HepG2 (cell line): ENCODE data around the gene IPMK. TPM values are rescaled to one million over a fixed set of nuclear protein-coding genes. Genes with fewer than 3 reads are reported as not detected.
A peak's percentile ranks its signal among the peaks of the same experiment; 100 is the strongest.

ENCODE experiments used
- ATAC-seq: fragments of 200-7000 bp; cut with Tn5 transposase; 3 replicates; pipeline ENCODE4 v1.9.1; 2020; ENCODE audit warnings: mild to moderate bottlenecking, moderate library complexity
- BruUV-seq: library from RNA; stranded (reverse); fragments of 400-500 nt; replicated peaks from 2 replicates; lab custom pipeline; 2021; lab: Mats Ljungman, UMichigan
- CTCF ChIA-PET: fragments of 300-600 bp; formaldehyde crosslinking; extraction: SDS; loops from one replicate; lab custom pipeline; 2021; ENCODE audit warnings: low total read pairs, inconsistent platforms, low intra/inter-chr PET ratio; lab: Yijun Ruan, JAX
- POLR2A ChIA-PET: fragments of 350-600 bp; sonication (Branson Sonifier 250); formaldehyde crosslinking; loops from one replicate; lab custom pipeline; 2020; ENCODE audit warnings: antibody characterized with exemption, inconsistent platforms; lab: Yijun Ruan, JAX
- DNase-seq: peaks from one replicate; pipeline ENCODE4 v3.0.0-alpha.2; 2015; ENCODE audit warnings: low spot score
- FAIRE-seq: peaks from 3 replicates; lab custom pipeline; 2011; peaks lifted over from hg19 to GRCh38; lab: Jason Lieb, UNC
- H2AFZ ChIP-seq: one replicate; pipeline ENCODE4 v1.6.1; 2011; ENCODE audit warnings: low read length, inconsistent platforms
- H3K27ac ChIP-seq: fragments of 300-600 bp; 3 replicates; pipeline ENCODE4 v1.8.0; 2011; ENCODE audit warnings: mixed run types, mild to moderate bottlenecking, mixed read lengths, low read length, inconsistent platforms; ENCODE audit not compliant: insufficient read depth; ENCODE audit errors: extremely low read length
- H3K27me3 ChIP-seq, 2 experiments: fragments of 200-600 bp in 1 of 2; 2 replicates in 1 of 2; 3 replicates in 1 of 2; pipeline versions ENCODE4 v1.6.0 to v1.8.0; 2011; ENCODE audit warnings: low read length in 2 of 2, mild to moderate bottlenecking in 2 of 2, moderate library complexity in 2 of 2, inconsistent platforms in 1 of 2; ENCODE audit not compliant: insufficient read depth in 2 of 2, control insufficient read depth in 1 of 2
- H3K36me3 ChIP-seq, 2 experiments: fragments of 200-600 bp in 1 of 2; replicated peaks in 1 of 2; 2 replicates in 1 of 2; 3 replicates in 1 of 2; pipeline versions ENCODE4 v1.5.1 to v1.8.0; 2011; ENCODE audit warnings: low read length in 2 of 2, inconsistent platforms in 1 of 2; ENCODE audit not compliant: insufficient read depth in 2 of 2, control insufficient read depth in 1 of 2
- H3K4me1 ChIP-seq: 2 replicates; pipeline ENCODE4 v1.5.1; 2012; ENCODE audit warnings: low read length, inconsistent platforms; ENCODE audit not compliant: insufficient read depth
- H3K4me2 ChIP-seq: 2 replicates; pipeline ENCODE4 v1.6.0; 2011; ENCODE audit warnings: low read depth, low read length, inconsistent platforms
- H3K4me3 ChIP-seq, 3 experiments: fragments of 200-600 bp in 1 of 3; sonication (generic), shearing (Covaris generic) in 1 of 3; replicated peaks in 1 of 3; 2 replicates each; pipeline ENCODE4 v1.5.1; 2011 to 2016; ENCODE audit warnings: low read length in 3 of 3, inconsistent platforms in 2 of 3, low read depth in 2 of 3, mild to moderate bottlenecking in 2 of 3, control low read depth in 1 of 3, mixed read lengths in 1 of 3; ENCODE audit not compliant: insufficient read depth in 1 of 3
- H3K79me2 ChIP-seq: one replicate; pipeline ENCODE4 v1.6.1; 2011; ENCODE audit warnings: low read length, inconsistent platforms; ENCODE audit not compliant: insufficient read depth
- H3K9ac ChIP-seq: 2 replicates; pipeline ENCODE4 v1.6.0; 2011; ENCODE audit warnings: mild to moderate bottlenecking, low read depth, low read length, inconsistent platforms; ENCODE audit not compliant: insufficient read depth
- H3K9me3 ChIP-seq: 2 replicates; pipeline ENCODE4 v1.5.1; 2012; ENCODE audit warnings: mild to moderate bottlenecking, low read length
- H4K20me1 ChIP-seq: 2 replicates; pipeline ENCODE4 v1.6.0; 2011; ENCODE audit warnings: inconsistent platforms, mild to moderate bottlenecking, low read length, moderate library complexity; ENCODE audit not compliant: insufficient read depth
- CREB1 ChIP-seq, 2 experiments: fragments of 450-650 bp in 1 of 2; IDR thresholded peaks; 2 replicates each; pipeline ENCODE4 v1.6.1; 2016 to 2017; ENCODE audit warnings: control low read depth in 1 of 2, mild to moderate bottlenecking in 1 of 2, missing compliant biosample characterization in 1 of 2, missing genetic modification characterization in 1 of 2
- HIVEP1 ChIP-seq: sonication (generic); formaldehyde crosslinking; IDR thresholded peaks from 2 replicates; pipeline ENCODE4 v1.4.0; 2020; ENCODE audit warnings: mild to moderate bottlenecking, missing genetic modification reagents
- KDM5A ChIP-seq: fragments of 200-600 bp; sonication (generic); IDR thresholded peaks from 2 replicates; pipeline ENCODE4 v1.7.0; 2018; ENCODE audit warnings: antibody characterized with exemption, mild to moderate bottlenecking, low read length, borderline replicate concordance
- NFIC ChIP-seq: IDR thresholded peaks from 2 replicates; pipeline ENCODE4 v1.6.1; 2012; ENCODE audit warnings: mild to moderate bottlenecking, low read length, inconsistent platforms
- RAD21 ChIP-seq: fragments of 450-650 bp; formaldehyde crosslinking; IDR thresholded peaks from 2 replicates; pipeline ENCODE4 v1.5.0; 2020; ENCODE audit warnings: mild to moderate bottlenecking
- SMAD3 ChIP-seq: sonication (generic); formaldehyde crosslinking; IDR thresholded peaks from 2 replicates; pipeline ENCODE4 v1.4.0; 2020; ENCODE audit warnings: missing genetic modification reagents
- TSC22D2 ChIP-seq: sonication (generic); formaldehyde crosslinking; IDR thresholded peaks from 2 replicates; pipeline ENCODE4 v1.5.1; 2020; ENCODE audit warnings: missing genetic modification reagents, mild to moderate bottlenecking, borderline replicate concordance
- ZMAT3 ChIP-seq: sonication (generic); formaldehyde crosslinking; conservative IDR thresholded peaks from 2 replicates; pipeline ENCODE4 v1.7.0; 2021; ENCODE audit warnings: missing genetic modification reagents
- ZNF121 ChIP-seq: sonication (generic); formaldehyde crosslinking; IDR thresholded peaks from 2 replicates; pipeline ENCODE4 v1.5.0; 2020; ENCODE audit warnings: mild to moderate bottlenecking, missing genetic modification reagents
- ZNF136 ChIP-seq: sonication (generic); formaldehyde crosslinking; IDR thresholded peaks from 2 replicates; pipeline ENCODE4 v1.8.1; 2022; ENCODE audit warnings: low read depth, mild to moderate bottlenecking, moderate library complexity, missing genetic modification reagents
- ZNF333 ChIP-seq: sonication (generic); formaldehyde crosslinking; IDR thresholded peaks from 2 replicates; pipeline ENCODE4 v1.4.0; 2020; ENCODE audit warnings: mild to moderate bottlenecking, missing genetic modification reagents, borderline replicate concordance
- ZNF772 ChIP-seq: sonication (generic); formaldehyde crosslinking; IDR thresholded peaks from 2 replicates; pipeline ENCODE4 v1.5.0; 2020; ENCODE audit warnings: mild to moderate bottlenecking, missing genetic modification reagents
- WGBS: methylation state at CpG from one replicate; pipeline ENCODE4 v1.1.6; 2017; ENCODE audit warnings: low lambda C conversion rate; 5-methylcytosine and 5-hydroxymethylcytosine counted together
- in situ Hi-C: cut with HindIII; loops from 2 replicates; pipeline ENCODE4 v1.10.0; 2017; ENCODE audit warnings: low pct_unique_long_range_greater_than_20kb; ENCODE audit not compliant: extremely low pct_ligation_motif_present
- intact Hi-C: fragments of 100-400 bp; cut with micrococcal nuclease; formaldehyde crosslinking; loops from one replicate; pipeline ENCODE4 v1.10.0; 2022; ENCODE audit not compliant: unreplicated experiment
- polyA plus RNA-seq, 8 experiments: library from polyadenylated mRNA; depleted of rRNA in 3 of 8; stranded (reverse) in 7 of 8; unstranded in 1 of 8; fragments of >200 nt; fragmentation: Illumina TruSeq in 4 of 8; extraction: Trizol in 4 of 8; gene quantifications; 2 replicates each; pipeline versions ENCODE4 v1.2.1 to v1.2.3, GENCODE V29; 2011 to 2016; ENCODE audit warnings: low read depth in 4 of 8, missing spikeins in 1 of 8, mixed read lengths in 1 of 8; ENCODE audit not compliant: insufficient read depth in 1 of 8
- total RNA-seq, 5 experiments: library from RNA; depleted of rRNA; stranded (reverse); fragments of >200 nt; fragmentation: Illumina TruSeq; extraction: Trizol; gene quantifications; 2 replicates each; pipeline ENCODE4 v1.2.3, GENCODE V29; 2016; ENCODE audit warnings: low read depth in 1 of 5
- TF ChIP-seq, protein P1 (sequence below): sonication (generic); formaldehyde crosslinking; conservative IDR thresholded peaks from 2 replicates; pipeline ENCODE4 v1.5.0; 2020; ENCODE audit warnings: missing genetic modification reagents
- TF ChIP-seq, protein P2 (sequence below): sonication (generic); formaldehyde crosslinking; IDR thresholded peaks from 2 replicates; pipeline ENCODE4 v1.5.0; 2020; ENCODE audit warnings: mild to moderate bottlenecking, missing genetic modification reagents, moderate library complexity
- TF ChIP-seq, protein P3 (sequence below): IDR thresholded peaks from 2 replicates; pipeline ENCODE4 v1.4.0; 2020; ENCODE audit warnings: mild to moderate bottlenecking, missing genetic modification reagents

IPMK gene
- total and polyA plus RNA-seq, 2 of the 13 experiments (the other 11 are each of a cell fraction or from before 2014, with no cell fraction given) = 2.7 to 3.9 TPM

DNA sequence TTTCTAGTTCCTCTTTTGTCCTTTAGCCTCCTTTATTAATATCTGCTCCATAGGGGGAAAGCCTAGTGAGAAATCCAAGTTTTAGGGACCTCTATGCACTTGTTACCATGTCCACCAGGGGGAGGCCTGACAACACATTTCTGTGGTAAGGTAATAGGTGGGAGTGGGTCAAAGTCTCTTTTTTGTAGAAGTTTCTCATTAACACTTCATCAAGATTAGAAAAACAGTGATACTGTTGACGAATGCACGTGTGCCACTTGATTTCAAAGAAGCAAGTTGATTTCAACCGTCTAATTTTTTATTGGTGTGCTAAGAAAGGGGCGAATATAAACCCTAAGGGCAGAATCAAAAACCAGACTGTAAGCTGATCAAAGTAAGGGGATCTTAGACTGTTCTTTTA, 31.9 kb upstream of the IPMK start:
- BruUV-seq = no TSS peak
- FAIRE-seq = peak; percentile 90
- TF ChIP-seq ZNF772 (CRISPR knock-in tag) = no peak
- no peak for TF ChIP-seq ZMAT3
- TF ChIP-seq TSC22D2 (CRISPR knock-in tag) = peak; percentile 60; the same call in 1 of the 2 replicates
- TF ChIP-seq, protein P1, sequence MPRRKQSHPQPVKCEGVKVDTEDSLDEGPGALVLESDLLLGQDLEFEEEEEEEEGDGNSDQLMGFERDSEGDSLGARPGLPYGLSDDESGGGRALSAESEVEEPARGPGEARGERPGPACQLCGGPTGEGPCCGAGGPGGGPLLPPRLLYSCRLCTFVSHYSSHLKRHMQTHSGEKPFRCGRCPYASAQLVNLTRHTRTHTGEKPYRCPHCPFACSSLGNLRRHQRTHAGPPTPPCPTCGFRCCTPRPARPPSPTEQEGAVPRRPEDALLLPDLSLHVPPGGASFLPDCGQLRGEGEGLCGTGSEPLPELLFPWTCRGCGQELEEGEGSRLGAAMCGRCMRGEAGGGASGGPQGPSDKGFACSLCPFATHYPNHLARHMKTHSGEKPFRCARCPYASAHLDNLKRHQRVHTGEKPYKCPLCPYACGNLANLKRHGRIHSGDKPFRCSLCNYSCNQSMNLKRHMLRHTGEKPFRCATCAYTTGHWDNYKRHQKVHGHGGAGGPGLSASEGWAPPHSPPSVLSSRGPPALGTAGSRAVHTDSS (CRISPR knock-in tag) = no peak
- TF ChIP-seq, protein P2, sequence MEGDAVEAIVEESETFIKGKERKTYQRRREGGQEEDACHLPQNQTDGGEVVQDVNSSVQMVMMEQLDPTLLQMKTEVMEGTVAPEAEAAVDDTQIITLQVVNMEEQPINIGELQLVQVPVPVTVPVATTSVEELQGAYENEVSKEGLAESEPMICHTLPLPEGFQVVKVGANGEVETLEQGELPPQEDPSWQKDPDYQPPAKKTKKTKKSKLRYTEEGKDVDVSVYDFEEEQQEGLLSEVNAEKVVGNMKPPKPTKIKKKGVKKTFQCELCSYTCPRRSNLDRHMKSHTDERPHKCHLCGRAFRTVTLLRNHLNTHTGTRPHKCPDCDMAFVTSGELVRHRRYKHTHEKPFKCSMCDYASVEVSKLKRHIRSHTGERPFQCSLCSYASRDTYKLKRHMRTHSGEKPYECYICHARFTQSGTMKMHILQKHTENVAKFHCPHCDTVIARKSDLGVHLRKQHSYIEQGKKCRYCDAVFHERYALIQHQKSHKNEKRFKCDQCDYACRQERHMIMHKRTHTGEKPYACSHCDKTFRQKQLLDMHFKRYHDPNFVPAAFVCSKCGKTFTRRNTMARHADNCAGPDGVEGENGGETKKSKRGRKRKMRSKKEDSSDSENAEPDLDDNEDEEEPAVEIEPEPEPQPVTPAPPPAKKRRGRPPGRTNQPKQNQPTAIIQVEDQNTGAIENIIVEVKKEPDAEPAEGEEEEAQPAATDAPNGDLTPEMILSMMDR (CRISPR knock-in tag) = peak; percentile 87
- TF ChIP-seq NFIC = no peak
- TF ChIP-seq HIVEP1 (CRISPR knock-in tag) = no peak
- peak; percentile 70 for TF ChIP-seq RAD21 (CRISPR knock-in tag)
- TF ChIP-seq ZNF121 = no peak
- no peak for TF ChIP-seq ZNF333
- TF ChIP-seq, protein P3, sequence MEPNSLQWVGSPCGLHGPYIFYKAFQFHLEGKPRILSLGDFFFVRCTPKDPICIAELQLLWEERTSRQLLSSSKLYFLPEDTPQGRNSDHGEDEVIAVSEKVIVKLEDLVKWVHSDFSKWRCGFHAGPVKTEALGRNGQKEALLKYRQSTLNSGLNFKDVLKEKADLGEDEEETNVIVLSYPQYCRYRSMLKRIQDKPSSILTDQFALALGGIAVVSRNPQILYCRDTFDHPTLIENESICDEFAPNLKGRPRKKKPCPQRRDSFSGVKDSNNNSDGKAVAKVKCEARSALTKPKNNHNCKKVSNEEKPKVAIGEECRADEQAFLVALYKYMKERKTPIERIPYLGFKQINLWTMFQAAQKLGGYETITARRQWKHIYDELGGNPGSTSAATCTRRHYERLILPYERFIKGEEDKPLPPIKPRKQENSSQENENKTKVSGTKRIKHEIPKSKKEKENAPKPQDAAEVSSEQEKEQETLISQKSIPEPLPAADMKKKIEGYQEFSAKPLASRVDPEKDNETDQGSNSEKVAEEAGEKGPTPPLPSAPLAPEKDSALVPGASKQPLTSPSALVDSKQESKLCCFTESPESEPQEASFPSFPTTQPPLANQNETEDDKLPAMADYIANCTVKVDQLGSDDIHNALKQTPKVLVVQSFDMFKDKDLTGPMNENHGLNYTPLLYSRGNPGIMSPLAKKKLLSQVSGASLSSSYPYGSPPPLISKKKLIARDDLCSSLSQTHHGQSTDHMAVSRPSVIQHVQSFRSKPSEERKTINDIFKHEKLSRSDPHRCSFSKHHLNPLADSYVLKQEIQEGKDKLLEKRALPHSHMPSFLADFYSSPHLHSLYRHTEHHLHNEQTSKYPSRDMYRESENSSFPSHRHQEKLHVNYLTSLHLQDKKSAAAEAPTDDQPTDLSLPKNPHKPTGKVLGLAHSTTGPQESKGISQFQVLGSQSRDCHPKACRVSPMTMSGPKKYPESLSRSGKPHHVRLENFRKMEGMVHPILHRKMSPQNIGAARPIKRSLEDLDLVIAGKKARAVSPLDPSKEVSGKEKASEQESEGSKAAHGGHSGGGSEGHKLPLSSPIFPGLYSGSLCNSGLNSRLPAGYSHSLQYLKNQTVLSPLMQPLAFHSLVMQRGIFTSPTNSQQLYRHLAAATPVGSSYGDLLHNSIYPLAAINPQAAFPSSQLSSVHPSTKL = 0 out of 2 replicates have a peak, but pooled peaks have one; percentile 22
- TF ChIP-seq CREB1 (IDR thresholded peaks at IDR 0.05) = no peak
- TF ChIP-seq CREB1 (CRISPR knock-in tag; IDR thresholded peaks at IDR 0.05) = peak; percentile 28; the same call in 1 of the 2 replicates
- no peak for TF ChIP-seq KDM5A
- TF ChIP-seq SMAD3 (CRISPR knock-in tag) = 0 out of 2 replicates have a peak, but pooled peaks have one; percentile 36
- TF ChIP-seq ZNF136 (CRISPR knock-in tag) = no peak

More for the DNA sequence above, 31.9 kb upstream of the IPMK start:
- Histone ChIP-seq H3K9me3 (no peaks in the 10 kb centered on the region), H2AFZ (no peak overlapping the region), H3K36me3 (no peaks in the 10 kb centered on the region), H3K27me3 (no peaks in the 10 kb centered on the region), H3K4me3 (peak overlapping the region in 2 of 3 experiments; percentile 13 to 29; a peak in 2 of 6 replicates), H3K4me2 (peak overlapping the region; percentile 57), H3K27ac (no peak overlapping the region), H3K4me1 (peaks cover 31% of the 10 kb centered on the region), H3K79me2 (no peaks in the 10 kb centered on the region), H3K9ac (no peak overlapping the region), H4K20me1 (no peaks in the 10 kb centered on the region)
- DNase-seq (peak; percentile 71), ATAC-seq (peak; percentile 99)
- CTCF ChIA-PET = interaction anchor here (2.5 kb wide), 1 partner anchor 85 kb away, joined by 34 read pairs; the partner anchor contains the start of gene TFAM
- POLR2A ChIA-PET = interaction anchor here (0.8 to 1.9 kb wide), 2 partner anchors 85 to 119 kb away, joined by 3 to 10 read pairs; partner anchors contain the start of gene TFAM
- WGBS = 7% methylated on average over 4 of the region's 4 CpGs
- intact Hi-C loops (loop anchor here (1.0 kb wide), 2 partner anchors 36 to 86 kb away; partner anchors contain the start of genes TFAM and UBE2D1), in situ Hi-C loops (no loop called here)
